GM10266 (cell line): Measurements from ENCODE around the gene AXIN2.

Experiments used
- DNase-seq: peaks from one replicate; pipeline ENCODE4 v3.0.0; 2012; ENCODE audit errors: extremely low spot score
- TF ChIP-seq, protein P1 (sequence below): IDR thresholded peaks from 2 replicates; pipeline ENCODE4 v1.5.1; 2012; ENCODE audit warnings: mild to moderate bottlenecking, low read depth; ENCODE audit not compliant: control insufficient read depth, insufficient read depth; ENCODE audit errors: missing control alignments

The AXIN2 gene

GRCh38 chr17:65533056-65533745 is 28.2 kb downstream of the AXIN2 start:
- DNase-seq = no peak
- TF ChIP-seq, protein P1, sequence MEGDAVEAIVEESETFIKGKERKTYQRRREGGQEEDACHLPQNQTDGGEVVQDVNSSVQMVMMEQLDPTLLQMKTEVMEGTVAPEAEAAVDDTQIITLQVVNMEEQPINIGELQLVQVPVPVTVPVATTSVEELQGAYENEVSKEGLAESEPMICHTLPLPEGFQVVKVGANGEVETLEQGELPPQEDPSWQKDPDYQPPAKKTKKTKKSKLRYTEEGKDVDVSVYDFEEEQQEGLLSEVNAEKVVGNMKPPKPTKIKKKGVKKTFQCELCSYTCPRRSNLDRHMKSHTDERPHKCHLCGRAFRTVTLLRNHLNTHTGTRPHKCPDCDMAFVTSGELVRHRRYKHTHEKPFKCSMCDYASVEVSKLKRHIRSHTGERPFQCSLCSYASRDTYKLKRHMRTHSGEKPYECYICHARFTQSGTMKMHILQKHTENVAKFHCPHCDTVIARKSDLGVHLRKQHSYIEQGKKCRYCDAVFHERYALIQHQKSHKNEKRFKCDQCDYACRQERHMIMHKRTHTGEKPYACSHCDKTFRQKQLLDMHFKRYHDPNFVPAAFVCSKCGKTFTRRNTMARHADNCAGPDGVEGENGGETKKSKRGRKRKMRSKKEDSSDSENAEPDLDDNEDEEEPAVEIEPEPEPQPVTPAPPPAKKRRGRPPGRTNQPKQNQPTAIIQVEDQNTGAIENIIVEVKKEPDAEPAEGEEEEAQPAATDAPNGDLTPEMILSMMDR = no peak

- DNase-seq = no peak
- TF ChIP-seq, protein P1 = no peak
Observed at GRCh38 chr17:65532101-65532890, 29.2 kb downstream of the AXIN2 start.

DNA sequence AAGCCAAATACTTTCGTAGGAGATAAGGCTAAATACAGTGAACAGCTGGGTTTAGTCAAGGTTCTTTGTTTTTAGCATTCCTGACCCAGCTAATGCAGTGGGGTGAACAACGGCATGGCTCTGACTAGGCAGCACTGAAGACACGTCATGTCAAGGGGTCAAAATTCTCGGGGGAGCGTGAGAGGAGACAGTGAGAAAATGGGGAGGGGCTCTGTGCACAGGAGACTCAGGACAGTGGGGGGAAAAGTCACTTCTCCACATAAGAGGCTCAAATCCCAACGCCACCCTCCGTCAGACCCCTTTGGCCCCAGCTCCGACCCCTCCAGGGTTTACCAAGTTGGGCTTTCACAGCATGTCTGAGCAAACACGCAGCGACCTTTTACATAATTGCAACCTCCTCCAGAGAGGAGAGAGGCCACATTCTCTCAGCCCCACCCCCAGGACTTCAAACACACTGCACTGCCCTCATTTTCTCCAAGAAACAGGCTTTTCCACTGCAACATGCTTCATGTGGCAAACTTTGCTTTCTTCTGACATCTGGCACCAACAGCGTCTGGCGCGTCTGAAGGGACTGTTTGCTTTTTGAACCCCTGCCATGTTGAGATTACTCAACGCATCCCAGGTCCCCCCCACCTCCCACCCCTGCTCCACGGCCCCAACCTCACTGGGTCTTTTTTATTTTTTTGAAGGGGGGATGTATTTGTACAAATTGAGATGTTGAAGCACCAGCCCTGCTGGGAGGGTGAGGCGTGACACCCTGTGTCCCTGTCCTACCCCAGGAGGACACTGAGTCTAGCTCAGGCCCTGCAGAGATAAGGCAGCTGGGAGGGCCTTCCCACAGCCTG is 30.0 kb downstream of the AXIN2 start:
- TF ChIP-seq, protein P1 = no peak
- no peak for DNase-seq

DNA sequence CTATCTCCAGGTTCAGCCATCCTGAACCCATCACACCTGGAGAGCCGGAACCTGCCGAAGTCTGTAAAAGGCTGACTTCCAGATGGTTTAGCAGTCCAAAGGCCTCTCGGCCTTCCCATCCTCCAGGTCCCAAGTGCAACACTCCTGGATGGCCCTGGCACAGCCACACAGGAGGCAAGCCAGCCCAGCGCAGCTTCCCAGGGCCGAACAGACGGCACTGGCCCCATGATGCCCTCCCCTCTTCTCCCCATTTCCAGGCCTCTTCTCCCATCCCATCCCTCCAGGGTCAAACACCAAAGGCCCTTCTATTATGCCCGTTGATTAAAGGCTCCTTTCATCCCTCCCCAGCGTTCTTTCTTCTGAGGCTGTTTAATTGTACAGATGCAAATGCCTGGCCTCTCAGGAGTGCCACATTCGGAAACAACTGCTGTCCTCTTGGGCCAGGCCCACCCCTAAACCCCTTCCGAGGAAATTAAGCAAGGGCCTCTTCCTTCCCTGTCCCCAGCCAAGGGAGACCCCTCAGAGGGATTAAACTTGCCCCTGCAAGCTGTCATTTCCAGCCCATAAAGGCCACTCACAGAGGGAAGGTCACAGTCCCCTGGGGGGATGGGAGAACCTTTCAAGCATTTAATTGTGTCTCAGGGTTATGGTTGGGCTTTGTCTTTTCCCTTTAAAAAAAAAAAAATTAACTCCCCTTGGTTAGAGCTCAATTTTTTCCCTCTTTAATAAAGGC is 30.8 kb downstream of the AXIN2 start:
- TF ChIP-seq, protein P1 = no peak
- DNase-seq = no peak

DNA sequence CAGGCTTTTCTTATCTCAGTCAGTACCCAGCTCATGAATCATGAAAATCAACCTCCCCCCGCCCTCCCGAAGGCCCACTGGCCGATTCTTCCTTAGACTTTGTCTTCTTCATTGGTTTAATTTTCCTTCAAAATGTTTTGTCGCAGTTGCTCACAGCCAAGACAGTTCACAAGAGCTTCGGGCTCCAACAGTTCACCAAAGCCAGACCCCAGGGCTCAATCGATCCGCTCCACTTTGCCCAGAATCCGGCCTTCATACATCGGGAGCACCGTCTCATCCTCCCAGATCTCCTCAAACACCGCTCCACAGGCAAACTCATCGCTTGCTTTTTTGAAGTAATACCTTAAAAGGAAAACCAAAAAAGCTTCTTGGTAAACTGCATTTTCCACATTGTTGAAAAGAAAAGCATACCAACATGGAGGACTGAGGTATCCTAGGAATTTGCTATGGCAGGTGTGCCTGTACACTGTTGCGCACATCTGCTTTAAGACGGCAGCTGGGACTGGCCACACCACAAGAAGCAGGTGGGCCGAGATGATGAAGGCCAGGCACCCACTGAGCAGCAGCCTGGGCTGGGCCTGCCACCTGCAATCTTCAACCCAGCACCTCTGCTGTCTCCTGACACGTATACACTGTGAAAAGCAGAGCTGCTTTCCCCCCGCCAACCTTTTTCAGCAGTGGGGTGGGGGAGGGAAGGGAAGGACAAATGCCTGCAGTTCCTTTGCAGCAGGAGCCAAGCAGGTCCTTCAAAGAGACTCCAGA is 31.5 kb downstream of the AXIN2 start:
- TF ChIP-seq, protein P1 = no peak
- no peak for DNase-seq

DNA sequence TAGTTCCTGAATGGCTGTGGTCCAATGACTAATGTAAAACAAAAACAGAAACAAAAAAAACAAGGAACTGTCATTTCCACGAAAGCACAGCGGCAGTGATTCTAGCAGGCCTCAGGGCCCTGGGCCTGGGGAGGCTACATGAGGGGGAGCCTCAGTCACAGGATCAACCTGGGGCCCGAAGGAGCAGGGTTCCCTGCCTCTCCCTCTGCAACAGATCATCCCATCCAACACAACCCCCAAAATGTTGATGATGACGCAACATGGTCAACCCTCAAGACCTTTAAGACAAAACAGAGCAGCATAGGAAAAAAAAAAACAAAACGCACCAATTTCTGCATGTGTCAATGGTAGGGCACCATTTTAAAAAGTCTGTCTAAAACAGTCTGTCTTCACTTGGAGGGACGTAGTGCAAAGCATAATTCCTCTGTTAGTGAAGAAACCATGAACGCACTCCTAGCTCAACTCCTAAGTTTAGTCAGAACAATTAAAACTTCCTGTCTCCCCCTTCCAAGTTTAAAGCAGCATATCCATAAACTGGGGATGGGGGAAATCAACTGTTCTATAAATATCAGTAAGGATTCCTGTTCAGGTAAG is 32.3 kb downstream of the AXIN2 start:
- TF ChIP-seq, protein P1 = no peak
- DNase-seq = no peak
